ENCODE measurements around the gene YPEL1.
"Not testable (repeated sequence)": the region's sequence is repeated elsewhere in the genome, so short reads cannot be mapped to it uniquely, and the experiment has no call there.

YPEL1 gene

GRCh38 chr22:21683401-21683811 is 52.2 kb downstream of the YPEL1 start:
- DNase-seq (ENCODE audit: low read depth in 2 of 2) = no peak

GRCh38 chr22:21682385-21683175 is 53.0 kb downstream of the YPEL1 start:
- no peak for DNase-seq (ENCODE audit: low read depth in 2 of 2)

- DNase-seq (ENCODE audit: low read depth in 2 of 2) = no peak
These were observed 53.8 kb downstream of the YPEL1 start for GRCh38 chr22:21681566-21682370.

- no peak for DNase-seq (ENCODE audit: low read depth in 2 of 2)
These were observed 54.6 kb downstream of the YPEL1 start for GRCh38 chr22:21680830-21681565.

- DNase-seq (ENCODE audit: low read depth in 2 of 2) = no peak
These were observed 56.2 kb downstream of the YPEL1 start for GRCh38 chr22:21679383-21679782.

- not testable (repeated sequence) for DNase-seq (ENCODE audit: low read depth in 2 of 2)
These were observed 56.8 kb downstream of the YPEL1 start for GRCh38 chr22:21678842-21679241.

GRCh38 chr22:21677606-21678443 is 57.8 kb downstream of the YPEL1 start:
- no peak for DNase-seq (ENCODE audit: low read depth in 2 of 2)

- DNase-seq (ENCODE audit: low read depth in 2 of 2) = no peak
These were observed 60.9 kb downstream of the YPEL1 start for GRCh38 chr22:21674638-21675245.

GRCh38 chr22:21673534-21674321 is 61.9 kb downstream of the YPEL1 start:
- DNase-seq (ENCODE audit: low read depth in 2 of 2) = no peak

GRCh38 chr22:21672107-21672629 is 63.4 kb downstream of the YPEL1 start:
- DNase-seq (ENCODE audit: low read depth in 2 of 2) = no peak

GRCh38 chr22:21669026-21669425 is 66.6 kb downstream of the YPEL1 start:
- no peak for DNase-seq (ENCODE audit: low read depth in 2 of 2)

- DNase-seq (ENCODE audit: low read depth in 2 of 2) = no peak
These were observed 68.8 kb downstream of the YPEL1 start for GRCh38 chr22:21666786-21667185.

- no peak for DNase-seq (ENCODE audit: low read depth in 2 of 2)
These were observed 70.3 kb downstream of the YPEL1 start for GRCh38 chr22:21665047-21665851.

- no peak for DNase-seq (ENCODE audit: low read depth in 2 of 2)
These were observed 71.9 kb downstream of the YPEL1 start for GRCh38 chr22:21663738-21664137.

GRCh38 chr22:21661991-21662390 is 73.6 kb downstream of the YPEL1 start:
- DNase-seq (ENCODE audit: low read depth in 2 of 2) = no peak

- no peak for DNase-seq (ENCODE audit: low read depth in 2 of 2)
These were observed 74.7 kb downstream of the YPEL1 start for GRCh38 chr22:21660904-21661303.

- DNase-seq (ENCODE audit: low read depth in 2 of 2) = no peak
These were observed 75.6 kb downstream of the YPEL1 start for GRCh38 chr22:21659864-21660525.

- DNase-seq (ENCODE audit: low read depth in 2 of 2) = peak in 1 of 2 donors; percentile 51
These were observed 78.1 kb downstream of the YPEL1 start for GRCh38 chr22:21657360-21658032.
